Smooth muscle cell of the brain vasculature (primary cell): ENCODE measurements around the gene KLK14.

ENCODE experiments used
- DNase-seq: peaks from one replicate; pipeline ENCODE4 v3.0.0-alpha.2; 2012; ENCODE audit warnings: low read depth, low spot score

KLK14 gene

GRCh38 chr19:51044327-51044726, 38.4 kb downstream of the KLK14 start:
- DNase-seq, result no peak

GRCh38 chr19:51043497-51043896, 39.2 kb downstream of the KLK14 start:
- DNase-seq, result no peak

- DNase-seq, result no peak
Measured at GRCh38 chr19:51040151-51040550, 42.5 kb downstream of the KLK14 start.

GRCh38 chr19:51036519-51036918, 46.2 kb downstream of the KLK14 start:
- no peak for DNase-seq

- no peak for DNase-seq
Measured at GRCh38 chr19:51034704-51035103, 48.0 kb downstream of the KLK14 start, which contains the start of gene KLK12. KLK12 (minus strand) TSS chr19:51035002; CDS start chr19:51034621, 381 bp downstream.

GRCh38 chr19:51031880-51032225, 50.8 kb downstream of the KLK14 start:
- DNase-seq, result no peak

- DNase-seq, result no peak
Measured at GRCh38 chr19:51031220-51031879, 51.3 kb downstream of the KLK14 start.

- DNase-seq, result no peak
Measured at GRCh38 chr19:51030631-51031030, 52.1 kb downstream of the KLK14 start.

- no peak for DNase-seq
Measured at GRCh38 chr19:51029718-51030117, 53.0 kb downstream of the KLK14 start.
